Keratinocyte (primary cell): ENCODE measurements around the gene CFAP77.

Source experiments
- CTCF ChIP-seq, 3 experiments: IDR thresholded peaks in 1 of 3; conservative IDR thresholded peaks in 1 of 3; optimal IDR thresholded peaks in 1 of 3; 2 replicates in 2 of 3; 3 replicates in 1 of 3; pipeline versions ENCODE3 to v1.5.1; 2011; ENCODE audit warnings: low read length in 3 of 3, mild to moderate bottlenecking in 3 of 3, moderate library complexity in 2 of 3, control low read depth in 1 of 3, inconsistent platforms in 1 of 3; ENCODE audit not compliant: insufficient read depth in 2 of 3; ENCODE audit errors: extremely low read depth in 1 of 3
- EZH2 ChIP-seq: IDR thresholded peaks from one replicate; pipeline ENCODE4 v1.6.1; 2012; ENCODE audit warnings: inconsistent platforms, mild to moderate bottlenecking, low read length, moderate library complexity

- TF ChIP-seq CTCF (optimal IDR thresholded peaks at IDR 0.05 in 1 of 3, IDR thresholded peaks at IDR 0.05 in 1 of 3, conservative IDR thresholded peaks at IDR 0.05 in 1 of 3; ENCODE audit: extremely low read depth in 1 of 3, insufficient read depth in 2 of 3, low read length in 3 of 3): no peak
- no peak for TF ChIP-seq EZH2
Observed at GRCh38 chr9:132506977-132507669, 97.1 kb downstream of the CFAP77 start.
